MG63 (cell line): ENCODE measurements around the gene ATP6V1A. TPM values are rescaled to one million over a fixed set of nuclear protein-coding genes. Genes with fewer than 3 reads are reported as not detected.
"Not testable (repeated sequence)": the region's sequence is repeated elsewhere in the genome, so short reads cannot be mapped to it uniquely, and the experiment has no call there.

Experiments
- DNase-seq: peaks from one replicate; pipeline ENCODE4 v3.0.0-alpha.2; 2020
- H3K27me3 ChIP-seq: fragments of 250-450 bp; sonication (Bioruptor Pico); 2 replicates; pipeline ENCODE4 v1.5.1; 2020; ENCODE audit warnings: mild to moderate bottlenecking, moderate library complexity
- H3K36me3 ChIP-seq: fragments of 250-450 bp; sonication (Bioruptor Pico); 2 replicates; pipeline ENCODE4 v1.5.1; 2020; ENCODE audit warnings: mild to moderate bottlenecking, moderate library complexity
- H3K4me3 ChIP-seq: fragments of 250-450 bp; sonication (Bioruptor Pico); 2 replicates; pipeline ENCODE4 v1.5.1; 2020; ENCODE audit warnings: mild to moderate bottlenecking, moderate library complexity
- H3K9me3 ChIP-seq: fragments of 250-450 bp; sonication (Bioruptor Pico); 2 replicates; pipeline ENCODE4 v1.5.1; 2020; ENCODE audit warnings: mild to moderate bottlenecking, moderate library complexity
- total RNA-seq: library from RNA; depleted of rRNA; stranded (reverse); fragments of >200 nt; shearing (Covaris generic); gene quantifications from 2 replicates; pipeline ENCODE4 v1.2.3, GENCODE V29; 2014; ENCODE audit warnings: low replicate concordance; rRNA removed

Gene ATP6V1A
- total RNA-seq, 1 experiment from 2014 or later: 54.5 TPM

DNA sequence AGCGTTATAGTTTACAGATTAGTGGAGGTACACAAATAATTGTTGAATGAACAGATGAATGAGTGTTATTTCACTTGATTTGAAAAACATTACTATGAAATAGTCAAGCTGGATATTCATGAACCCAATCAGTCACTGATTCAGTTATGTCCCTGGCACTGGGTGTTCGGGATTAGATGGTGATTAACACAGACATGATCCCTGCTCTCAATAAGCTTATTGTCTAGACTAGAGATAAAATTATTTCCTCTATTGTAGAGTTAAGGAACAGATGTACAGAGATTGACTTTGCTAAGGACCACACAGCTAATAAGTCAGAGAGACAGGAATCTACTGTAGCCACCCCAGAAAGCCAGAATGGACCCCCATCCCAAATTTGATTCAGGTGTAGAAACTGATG lies 92.7 kb downstream of the ATP6V1A start:
- no peaks in the 10 kb centered on the region for H3K9me3 ChIP-seq
- no peaks in the 10 kb centered on the region for H3K36me3 ChIP-seq
- DNase-seq: no peak
- H3K27me3 ChIP-seq: no peaks in the 10 kb centered on the region
- H3K4me3 ChIP-seq: peak overlapping the region; percentile 54; the same call in 1 of the 2 replicates

GRCh38 chr3:113844622-113845222 lies 97.9 kb downstream of the ATP6V1A start:
- H3K4me3 ChIP-seq: no peak overlapping the region
- DNase-seq: no peak

DNA sequence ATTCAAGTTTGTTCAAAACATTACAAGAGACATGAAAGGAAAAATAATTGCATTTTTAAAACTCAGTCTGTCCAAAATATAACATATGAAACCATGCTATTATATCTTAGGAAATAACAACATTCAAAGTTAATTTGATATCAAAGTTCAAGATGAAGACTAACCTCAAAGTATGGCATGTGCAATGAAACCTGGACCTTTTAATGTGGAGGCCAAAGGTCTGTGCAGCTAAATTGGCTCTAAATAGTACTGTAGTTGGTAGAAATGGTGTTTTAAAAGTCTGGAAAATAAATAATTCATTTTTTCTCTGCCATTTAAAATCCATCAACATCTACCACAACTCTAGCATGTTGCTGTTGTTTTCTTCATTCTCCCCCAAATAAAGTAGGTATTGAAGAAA lies 100.4 kb downstream of the ATP6V1A start:
- Histone ChIP-seq H3K4me3 (no peak overlapping the region), H3K27me3 (no peaks in the 10 kb centered on the region), H3K9me3 (no peaks in the 10 kb centered on the region), H3K36me3 (no peaks in the 10 kb centered on the region)
- DNase-seq: no peak

More at GRCh38 chr3:113844622-113845222, 97.9 kb downstream of the ATP6V1A start:
- H3K36me3 ChIP-seq: no peaks in the 10 kb centered on the region
- H3K9me3 ChIP-seq: no peaks in the 10 kb centered on the region
- no peaks in the 10 kb centered on the region for H3K27me3 ChIP-seq

DNA sequence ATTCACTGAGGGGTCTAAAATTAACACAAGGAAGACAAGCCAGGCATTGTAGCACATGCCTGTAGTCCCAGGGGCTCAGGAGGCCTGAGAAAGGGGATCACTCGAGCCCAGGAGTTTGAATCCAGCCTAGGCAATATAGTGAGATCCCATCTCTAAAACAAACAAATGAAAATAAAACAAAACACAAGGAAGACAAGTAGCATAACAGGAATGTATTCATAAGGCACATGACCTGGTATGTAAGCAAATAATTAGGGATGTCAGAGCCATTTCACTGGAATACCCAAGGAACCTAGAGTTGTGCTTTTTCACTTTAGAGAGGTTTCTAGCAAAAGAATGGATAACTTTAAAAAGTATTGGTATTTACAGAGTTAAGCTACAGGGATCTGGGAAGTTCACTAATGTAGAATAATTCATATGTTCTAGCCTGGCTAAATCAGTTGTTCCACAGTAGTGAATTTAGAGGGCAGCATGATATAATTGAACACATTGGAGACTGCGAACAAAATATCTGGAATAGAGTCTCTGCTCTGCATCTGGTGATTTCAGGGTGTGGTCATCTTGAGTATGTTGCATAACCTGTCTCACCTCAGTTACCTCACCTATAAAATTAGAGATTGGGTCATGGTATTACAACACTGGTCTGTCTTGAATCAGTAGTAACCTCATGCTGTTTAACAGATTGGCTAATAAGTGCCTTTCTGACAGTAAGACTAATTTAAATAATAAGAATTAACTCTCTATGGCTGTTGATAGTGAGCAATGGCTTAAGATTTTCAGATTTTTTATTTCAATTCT lies 101.0 kb downstream of the ATP6V1A start:
- Histone ChIP-seq H3K4me3 (no peak overlapping the region), H3K27me3 (no peaks in the 10 kb centered on the region), H3K36me3 (no peaks in the 10 kb centered on the region), H3K9me3 (no peaks in the 10 kb centered on the region)
- no peak for DNase-seq

- H3K4me3 ChIP-seq, H3K36me3 ChIP-seq, H3K9me3 ChIP-seq, DNase-seq, H3K27me3 ChIP-seq: not testable (repeated sequence)
Measured at GRCh38 chr3:113849071-113849470, 102.2 kb downstream of the ATP6V1A start.

DNA sequence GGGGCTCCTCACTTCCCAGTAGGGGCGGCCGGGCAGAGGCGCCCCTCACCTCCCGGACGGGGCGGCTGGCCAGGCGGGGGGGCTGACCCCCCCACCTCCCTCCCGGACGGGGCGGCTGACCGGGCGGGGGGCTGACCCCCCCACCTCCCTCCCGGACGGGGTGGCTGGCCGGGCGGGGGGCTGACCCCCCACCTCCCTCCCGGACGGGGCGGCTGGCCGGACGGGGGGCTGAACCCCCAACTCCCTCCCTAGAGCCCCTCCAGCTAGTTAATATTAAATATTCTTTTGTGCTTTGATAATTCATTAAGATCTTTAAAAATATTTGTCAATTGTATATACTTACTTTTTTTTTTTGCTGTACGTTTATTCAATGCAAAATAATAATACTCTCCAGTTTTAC lies 103.0 kb downstream of the ATP6V1A start:
- not testable (repeated sequence) for H3K9me3 ChIP-seq, H3K4me3 ChIP-seq, DNase-seq, H3K27me3 ChIP-seq, H3K36me3 ChIP-seq

GRCh38 chr3:113850391-113850790 lies 103.6 kb downstream of the ATP6V1A start:
- H3K4me3 ChIP-seq, H3K27me3 ChIP-seq, H3K36me3 ChIP-seq, H3K9me3 ChIP-seq, DNase-seq: not testable (repeated sequence)

- Histone ChIP-seq H3K27me3 (no peaks in the 10 kb centered on the region; the same call in 1 of the 2 replicates), H3K9me3 (no peaks in the 10 kb centered on the region), H3K36me3 (no peaks in the 10 kb centered on the region), H3K4me3 (no peak overlapping the region)
- DNase-seq: no peak
Measured at GRCh38 chr3:113852506-113852905, 105.7 kb downstream of the ATP6V1A start.

Other genes starting within 250 kb of the ATP6V1A start
- gene SPICE1, start 231.9 kb upstream of the ATP6V1A start, total RNA-seq: 13.4 and 14.0 TPM in 2 replicates
- gene SIDT1, start 214.5 kb upstream of the ATP6V1A start, total RNA-seq: not detected in 2 replicates
- gene USF3, start 50.4 kb upstream of the ATP6V1A start, total RNA-seq: 3.3 and 4.6 TPM in 2 replicates
- 57.1 and 101 TPM in 2 replicates for gene NAA50, start 786 bp upstream of the ATP6V1A start, total RNA-seq
- gene GRAMD1C, start 91.8 kb downstream of the ATP6V1A start, total RNA-seq: 1.8 and 2.5 TPM in 2 replicates
- 5.8 and 8.5 TPM in 2 replicates for gene ZDHHC23, start 201.0 kb downstream of the ATP6V1A start, total RNA-seq